MM.1S (cell line): Measurements from ENCODE around the gene SCAMP3.
A peak's percentile ranks its signal among the peaks of the same experiment; 100 is the strongest.

Experiments
- DNase-seq: peaks from one replicate; pipeline ENCODE4 v3.0.0-alpha.2; 2015
- H2AFZ ChIP-seq: fragments of 300-600 bp; sonication (generic); 2 replicates; pipeline ENCODE4 v1.6.0; 2016; ENCODE audit warnings: antibody characterized with exemption, low read length
- H3F3A ChIP-seq: fragments of 300-600 bp; sonication (generic); 2 replicates; pipeline ENCODE4 v1.6.1; 2016; ENCODE audit warnings: mild to moderate bottlenecking, antibody characterized with exemption, low read length, moderate library complexity, mixed read lengths; ENCODE audit not compliant: insufficient read depth
- H3K27ac ChIP-seq: fragments of 300-600 bp; sonication (generic); 2 replicates; pipeline ENCODE4 v1.5.1; 2016; ENCODE audit warnings: mild to moderate bottlenecking, low read length
- H3K27me3 ChIP-seq: fragments of 300-600 bp; sonication (generic); replicated peaks from 2 replicates; pipeline ENCODE4 v1.6.0; 2016; ENCODE audit warnings: low read length; ENCODE audit not compliant: insufficient read depth
- H3K36me3 ChIP-seq: fragments of 300-600 bp; sonication (generic); replicated peaks from 2 replicates; pipeline ENCODE4 v1.6.1; 2016; ENCODE audit warnings: mild to moderate bottlenecking, low read length, mixed read lengths; ENCODE audit not compliant: insufficient read depth
- H3K4me1 ChIP-seq: fragments of 300-600 bp; sonication (generic); 2 replicates; pipeline ENCODE4 v1.6.1; 2016; ENCODE audit warnings: low read length, mixed read lengths
- H3K4me2 ChIP-seq: fragments of 300-600 bp; sonication (generic); 2 replicates; pipeline ENCODE4 v1.6.0; 2016; ENCODE audit warnings: low read depth, low read length
- H3K4me3 ChIP-seq: fragments of 300-600 bp; sonication (generic); 2 replicates; pipeline ENCODE4 v1.5.1; 2016; ENCODE audit warnings: low read length, mixed read lengths
- H3K79me2 ChIP-seq: fragments of 300-600 bp; sonication (generic); 2 replicates; pipeline ENCODE4 v1.6.1; 2016; ENCODE audit warnings: mixed run types, low read length, mixed read lengths
- H3K9ac ChIP-seq: fragments of 300-600 bp; sonication (generic); 2 replicates; pipeline ENCODE4 v1.6.1; 2016; ENCODE audit warnings: low read length, mixed read lengths
- H3K9me2 ChIP-seq: fragments of 300-600 bp; sonication (generic); replicated peaks from 2 replicates; pipeline ENCODE4 v1.6.1; 2016; ENCODE audit warnings: mild to moderate bottlenecking, low read length, mixed read lengths; ENCODE audit not compliant: insufficient read depth
- H3K9me3 ChIP-seq: fragments of 300-600 bp; sonication (generic); replicated peaks from 2 replicates; pipeline ENCODE4 v1.6.1; 2016; ENCODE audit warnings: mild to moderate bottlenecking, low read length, mixed read lengths; ENCODE audit not compliant: insufficient read depth
- H4K20me1 ChIP-seq: fragments of 300-600 bp; sonication (generic); 2 replicates; pipeline ENCODE4 v1.6.1; 2016; ENCODE audit warnings: mild to moderate bottlenecking, low read length, moderate library complexity, mixed read lengths; ENCODE audit not compliant: insufficient read depth
- EZH2 ChIP-seq: fragments of 300-600 bp; sonication (generic); optimal IDR thresholded peaks from 2 replicates; pipeline ENCODE3; 2017; ENCODE audit warnings: low read depth, mild to moderate bottlenecking, antibody characterized with exemption, low read length, mixed read lengths
- EZH2phosphoT487 ChIP-seq: fragments of 300-600 bp; sonication (generic); IDR thresholded peaks from 2 replicates; pipeline ENCODE4 v1.6.1; 2018; ENCODE audit warnings: antibody characterized with exemption, low read length
- TF ChIP-seq, protein P1 (sequence below): fragments of 300-600 bp; sonication (generic); IDR thresholded peaks from 2 replicates; pipeline ENCODE4 v1.5.1; 2016; ENCODE audit warnings: antibody characterized with exemption, low read length, mixed read lengths

The SCAMP3 gene

DNA sequence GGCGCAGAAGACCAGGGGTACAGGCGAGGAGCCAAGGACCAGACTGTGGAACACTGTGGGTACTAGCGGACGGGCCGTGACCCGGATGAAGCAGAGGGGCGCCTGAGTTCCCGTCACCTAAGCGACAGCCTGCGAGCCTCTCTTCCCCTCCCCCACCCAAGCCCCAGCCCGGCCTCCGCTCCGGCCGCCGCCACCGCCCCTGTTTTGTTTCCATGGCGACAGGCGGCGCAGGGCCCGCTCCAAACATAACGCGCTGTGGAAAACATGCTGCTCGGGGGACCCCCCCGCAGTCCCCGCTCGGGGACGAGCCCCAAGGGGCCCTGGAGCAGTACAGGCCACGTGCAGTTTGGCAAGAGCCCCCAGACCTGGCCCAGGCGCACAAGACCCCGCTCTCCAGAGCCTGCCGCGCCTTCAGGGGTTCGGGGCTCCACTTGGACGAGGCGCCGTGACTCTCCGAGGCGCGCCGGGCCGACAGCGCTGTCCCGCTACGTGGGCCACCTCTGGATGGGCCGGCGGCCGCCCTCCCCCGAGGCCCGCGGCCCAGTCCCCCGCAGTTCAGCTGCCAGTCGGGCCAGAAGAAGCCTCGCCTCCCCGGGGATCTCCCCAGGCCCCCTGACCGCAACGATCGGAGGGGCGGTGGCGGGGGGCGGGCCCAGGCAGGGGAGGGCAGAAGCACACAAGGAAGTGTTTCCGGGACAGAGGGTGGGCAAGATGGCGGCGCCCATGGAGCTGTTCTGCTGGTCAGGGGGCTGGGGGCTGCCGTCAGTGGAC, 53.4 kb downstream of the SCAMP3 start, which contains the start of gene MTX1:
MTX1 (plus strand) TSS at position 155 of the 771 bp plus-strand sequence; CDS start at position 265, 110 bp downstream.
- peaks cover 9% of the 10 kb centered on the region; the same call in 1 of the 2 replicates for H3K79me2 ChIP-seq
- peak within 1 kb of the TSS; percentile 92 for H2AFZ ChIP-seq
- peak within 1 kb of the TSS; percentile 84 for H3K27ac ChIP-seq
- peak within 1 kb of the TSS; percentile 95 for H3K4me3 ChIP-seq
- H3K36me3 ChIP-seq, result no peaks in the 10 kb centered on the region
- DNase-seq, result peak; percentile 88
- no peaks in the 10 kb centered on the region for H3K27me3 ChIP-seq
- peaks cover 13% of the 10 kb centered on the region for H3K4me1 ChIP-seq
- H3K9me3 ChIP-seq, result no peaks in the 10 kb centered on the region
- no peaks in the 10 kb centered on the region for H4K20me1 ChIP-seq
- H3F3A ChIP-seq, result peaks cover 10% of the 10 kb centered on the region
- TF ChIP-seq EZH2phosphoT487 (no peak), EZH2 (no peak)
- TF ChIP-seq, protein P1, sequence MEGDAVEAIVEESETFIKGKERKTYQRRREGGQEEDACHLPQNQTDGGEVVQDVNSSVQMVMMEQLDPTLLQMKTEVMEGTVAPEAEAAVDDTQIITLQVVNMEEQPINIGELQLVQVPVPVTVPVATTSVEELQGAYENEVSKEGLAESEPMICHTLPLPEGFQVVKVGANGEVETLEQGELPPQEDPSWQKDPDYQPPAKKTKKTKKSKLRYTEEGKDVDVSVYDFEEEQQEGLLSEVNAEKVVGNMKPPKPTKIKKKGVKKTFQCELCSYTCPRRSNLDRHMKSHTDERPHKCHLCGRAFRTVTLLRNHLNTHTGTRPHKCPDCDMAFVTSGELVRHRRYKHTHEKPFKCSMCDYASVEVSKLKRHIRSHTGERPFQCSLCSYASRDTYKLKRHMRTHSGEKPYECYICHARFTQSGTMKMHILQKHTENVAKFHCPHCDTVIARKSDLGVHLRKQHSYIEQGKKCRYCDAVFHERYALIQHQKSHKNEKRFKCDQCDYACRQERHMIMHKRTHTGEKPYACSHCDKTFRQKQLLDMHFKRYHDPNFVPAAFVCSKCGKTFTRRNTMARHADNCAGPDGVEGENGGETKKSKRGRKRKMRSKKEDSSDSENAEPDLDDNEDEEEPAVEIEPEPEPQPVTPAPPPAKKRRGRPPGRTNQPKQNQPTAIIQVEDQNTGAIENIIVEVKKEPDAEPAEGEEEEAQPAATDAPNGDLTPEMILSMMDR, result no peak
- H3K9ac ChIP-seq, result peak within 1 kb of the TSS; percentile 100
- peak within 1 kb of the TSS; percentile 86 for H3K4me2 ChIP-seq
- no peaks in the 10 kb centered on the region for H3K9me2 ChIP-seq

DNA sequence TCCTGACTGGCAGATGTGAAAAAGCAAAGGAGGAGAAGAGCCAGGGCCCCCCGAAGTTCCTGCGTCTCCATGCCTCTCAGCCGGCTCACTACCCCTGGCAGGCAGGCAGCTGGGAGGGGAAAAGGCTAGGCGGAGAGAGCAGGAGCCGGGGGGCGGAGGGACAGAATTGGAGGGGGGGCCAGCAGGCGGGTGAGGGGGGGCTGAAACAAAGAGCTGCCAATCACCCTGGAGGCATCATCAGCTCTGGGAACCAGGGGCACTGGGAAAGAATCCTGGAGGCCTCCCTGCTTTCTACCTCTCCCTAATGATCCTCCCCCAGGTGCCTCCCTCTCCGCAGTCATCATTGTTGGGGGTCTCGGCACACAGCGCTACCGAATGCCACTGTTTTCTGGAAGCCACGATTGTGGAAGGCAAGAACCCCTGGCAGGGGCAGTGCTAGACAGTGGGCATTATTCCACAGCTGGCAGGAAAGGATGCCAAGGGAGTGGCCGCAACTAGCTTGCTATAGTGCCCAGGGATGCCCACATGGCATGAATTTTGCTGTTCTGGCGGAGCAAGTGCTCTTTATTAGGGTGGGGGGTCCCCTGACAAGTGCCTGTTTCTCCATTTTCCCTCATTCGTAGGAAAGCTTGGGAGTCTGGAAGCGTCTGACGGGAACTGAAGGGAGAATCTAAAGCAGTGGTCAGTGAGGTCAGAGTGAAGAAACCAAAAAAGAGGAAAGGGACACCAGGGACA, 54.2 kb downstream of the SCAMP3 start, which contains the start of gene THBS3:
THBS3 (minus strand) TSS at position 92 of the 735 bp plus-strand sequence; CDS start at position 71, 21 bp downstream.
- Histone ChIP-seq H3K4me2 (peak within 1 kb of the TSS; percentile 86), H3K9me3 (no peaks in the 10 kb centered on the region), H4K20me1 (no peaks in the 10 kb centered on the region), H3K36me3 (no peaks in the 10 kb centered on the region), H3K79me2 (peaks cover 9% of the 10 kb centered on the region; the same call in 1 of the 2 replicates), H3K9ac (peak within 1 kb of the TSS; percentile 100), H3K4me1 (peaks cover 13% of the 10 kb centered on the region), H2AFZ (peak within 1 kb of the TSS; percentile 92), H3F3A (peaks cover 10% of the 10 kb centered on the region), H3K27ac (peak within 1 kb of the TSS; percentile 84), H3K4me3 (peak within 1 kb of the TSS; percentile 95), H3K27me3 (peaks cover 7% of the 10 kb centered on the region), H3K9me2 (no peaks in the 10 kb centered on the region)
- TF ChIP-seq EZH2 (no peak), EZH2phosphoT487 (no peak)
- TF ChIP-seq, protein P1, result no peak
- DNase-seq, result no peak

GRCh38 chr1:155206891-155207805, 55.0 kb downstream of the SCAMP3 start:
- Histone ChIP-seq H3K27me3 (peaks cover 15% of the 10 kb centered on the region), H3K9ac (peak overlapping the region; percentile 32; the same call in 1 of the 2 replicates), H3K4me1 (peaks cover 13% of the 10 kb centered on the region), H4K20me1 (no peaks in the 10 kb centered on the region), H3K36me3 (no peaks in the 10 kb centered on the region), H3K79me2 (peaks cover 9% of the 10 kb centered on the region; the same call in 1 of the 2 replicates), H3K4me2 (peak overlapping the region; percentile 56; the same call in 1 of the 2 replicates), H3K27ac (no peak overlapping the region), H3K4me3 (no peak overlapping the region), H3K9me2 (no peaks in the 10 kb centered on the region), H3K9me3 (no peaks in the 10 kb centered on the region), H3F3A (peaks cover 10% of the 10 kb centered on the region), H2AFZ (peak overlapping the region; percentile 72)
- TF ChIP-seq EZH2phosphoT487, result no peak
- TF ChIP-seq, protein P1, result peak; percentile 98
- peak; percentile 91 for DNase-seq
